K562 (cell line): ENCODE data around the gene DCTN1. TPM values are rescaled to one million over a fixed set of nuclear protein-coding genes. Genes with fewer than 3 reads are reported as not detected.

Source experiments
- ATAC-seq: fragments of 200-7000 bp; cut with Tn5 transposase; 3 replicates; pipeline ENCODE4 v1.9.1; 2020; ENCODE audit warnings: moderate library complexity
- BruUV-seq: library from RNA; stranded (reverse); fragments of 400-500 nt; replicated peaks from 2 replicates; lab custom pipeline; 2021; lab: Mats Ljungman, UMichigan
- CTCF ChIA-PET: fragments of 300-600 bp; formaldehyde crosslinking; extraction: SDS; loops from one replicate; lab custom pipeline; 2021; ENCODE audit warnings: low intra/inter-chr PET ratio; lab: Yijun Ruan, JAX
- POLR2A ChIA-PET: fragments of 300-600, 350-650 bp; sonication (Branson Sonifier 250); formaldehyde crosslinking; extraction: SDS; loops from one replicate; lab custom pipeline; 2021; ENCODE audit warnings: antibody characterized with exemption, inconsistent platforms; lab: Yijun Ruan, JAX
- DNase-seq, 4 experiments: peaks; one replicate each; pipeline versions ENCODE4 v3.0.0 to v3.0.0-alpha.2; 2011 to 2018; ENCODE audit warnings: low spot score in 3 of 4, mixed read lengths in 3 of 4; ENCODE audit errors: extremely low read depth in 1 of 4
- FAIRE-seq: peaks from 2 replicates; lab custom pipeline; 2011; peaks lifted over from hg19 to GRCh38; lab: Jason Lieb, UNC
- H2AFZ ChIP-seq: 2 replicates; pipeline ENCODE4 v1.6.0; 2011; ENCODE audit warnings: low read depth, low read length, control low read depth, inconsistent platforms
- H3K27ac ChIP-seq: fragments of 200-600 bp; 3 replicates; pipeline ENCODE4 v1.8.0; 2011; ENCODE audit warnings: low read depth, mild to moderate bottlenecking, control low read depth, inconsistent platforms, low read length, moderate library complexity, mixed read lengths; ENCODE audit errors: extremely low read depth
- H3K27me3 ChIP-seq, 2 experiments: fragments of 300-600 bp in 1 of 2; 2 replicates in 1 of 2; 3 replicates in 1 of 2; pipeline versions ENCODE4 v1.6.0 to v1.8.0; 2011; ENCODE audit warnings: inconsistent platforms in 2 of 2, low read length in 2 of 2, mild to moderate bottlenecking in 1 of 2, mixed read lengths in 1 of 2, moderate library complexity in 1 of 2; ENCODE audit not compliant: control insufficient read depth in 2 of 2, insufficient read depth in 2 of 2
- H3K36me3 ChIP-seq: fragments of 300-600 bp; 3 replicates; pipeline ENCODE4 v1.8.0; 2011; ENCODE audit warnings: mild to moderate bottlenecking, low read length, inconsistent platforms; ENCODE audit not compliant: control insufficient read depth, insufficient read depth
- H3K4me1 ChIP-seq, 2 experiments: fragments of 200-600 bp in 1 of 2; replicated peaks in 1 of 2; 2 replicates in 1 of 2; 3 replicates in 1 of 2; pipeline versions ENCODE4 v1.5.1 to v1.8.0; 2011; ENCODE audit warnings: inconsistent platforms in 2 of 2, low read length in 2 of 2, mild to moderate bottlenecking in 1 of 2, mixed read lengths in 1 of 2, moderate library complexity in 1 of 2; ENCODE audit not compliant: control insufficient read depth in 2 of 2, insufficient read depth in 2 of 2
- H3K4me2 ChIP-seq: 2 replicates; pipeline ENCODE4 v1.6.1; 2011; ENCODE audit warnings: low read length, control low read depth, inconsistent platforms, mixed read lengths; ENCODE audit not compliant: insufficient read depth
- H3K4me3 ChIP-seq: fragments of 200-600 bp; sonication (generic), shearing (Covaris generic); 2 replicates; pipeline ENCODE4 v1.5.1; 2016; ENCODE audit warnings: control low read depth, inconsistent platforms
- H3K79me2 ChIP-seq: fragments of 200-600 bp; 3 replicates; pipeline ENCODE4 v1.8.0; 2011; ENCODE audit warnings: low read length, inconsistent platforms; ENCODE audit not compliant: control insufficient read depth, insufficient read depth
- H3K9ac ChIP-seq, 2 experiments: 2 replicates each; pipeline versions ENCODE4 v1.6.0 to v1.6.1; 2011; ENCODE audit warnings: low read depth in 2 of 2, low read length in 2 of 2, control low read depth in 1 of 2, inconsistent platforms in 1 of 2, mild to moderate bottlenecking in 1 of 2, mixed read lengths in 1 of 2; ENCODE audit not compliant: insufficient read depth in 1 of 2
- H3K9me1 ChIP-seq: one replicate; pipeline ENCODE4 v1.6.0; 2011; ENCODE audit warnings: inconsistent platforms, mild to moderate bottlenecking, low read length, moderate library complexity; ENCODE audit not compliant: control insufficient read depth, insufficient read depth
- H3K9me3 ChIP-seq: replicated peaks from 2 replicates; pipeline ENCODE4 v1.5.1; 2011; ENCODE audit warnings: low read depth, low read length, inconsistent platforms; ENCODE audit not compliant: control insufficient read depth, insufficient read depth
- H4K20me1 ChIP-seq: replicated peaks from 2 replicates; pipeline ENCODE4 v1.6.1; 2011; ENCODE audit warnings: low read length, inconsistent platforms, mixed read lengths; ENCODE audit not compliant: control insufficient read depth, insufficient read depth
- ADNP ChIP-seq: fragments of 200-800 bp; sonication (Bioruptor generic); IDR thresholded peaks from 2 replicates; pipeline ENCODE4 v1.6.1; 2016; ENCODE audit warnings: missing genetic modification characterization, missing compliant biosample characterization
- ATF1 ChIP-seq, 2 experiments: fragments of 450-650 bp in 1 of 2; IDR thresholded peaks; 2 replicates each; pipeline ENCODE4 v1.6.1; 2016; ENCODE audit warnings: missing compliant biosample characterization in 1 of 2, missing genetic modification characterization in 1 of 2
- DIDO1 ChIP-seq: fragments of 450-650 bp; IDR thresholded peaks from 2 replicates; pipeline ENCODE4 v1.6.1; 2016; ENCODE audit warnings: low read depth, missing biosample characterization, missing genetic modification characterization
- EP400 ChIP-seq: fragments of 450-650 bp; IDR thresholded peaks from 2 replicates; pipeline ENCODE4 v1.6.1; 2017; ENCODE audit warnings: antibody characterized with exemption, mild to moderate bottlenecking, moderate library complexity
- MNT ChIP-seq, 2 experiments: fragments of 450-650 bp; conservative IDR thresholded peaks; 2 replicates each; pipeline ENCODE4 v1.6.1; 2017; ENCODE audit warnings: mild to moderate bottlenecking in 2 of 2, moderate library complexity in 2 of 2
- NEUROD1 ChIP-seq: fragments of 150-350 bp; IDR thresholded peaks from 2 replicates; pipeline ENCODE4 v1.6.1; 2014; ENCODE audit warnings: borderline replicate concordance, low read length, low read depth; ENCODE audit not compliant: partially characterized antibody
- POLR2AphosphoS2 ChIP-seq: IDR thresholded peaks from 2 replicates; pipeline ENCODE4 v1.6.1; 2012; ENCODE audit warnings: low read length, improper control_type of control experiment
- PRMT5 ChIP-seq: sonication (generic); formaldehyde crosslinking; IDR thresholded peaks from 2 replicates; pipeline ENCODE4 v1.5.0; 2020; ENCODE audit warnings: missing genetic modification reagents
- RBBP5 ChIP-seq: fragments of 200-600 bp; sonication (generic); IDR thresholded peaks from 2 replicates; pipeline ENCODE4 v1.6.1; 2012; ENCODE audit warnings: borderline replicate concordance, mild to moderate bottlenecking, low read length, control low read depth, inconsistent platforms; ENCODE audit not compliant: insufficient read depth, poor library complexity, severe bottlenecking
- SIRT6 ChIP-seq: IDR thresholded peaks from one replicate; pipeline ENCODE4 v1.6.1; 2012; ENCODE audit warnings: low read depth, mild to moderate bottlenecking, control low read depth, inconsistent platforms, low read length, moderate library complexity
- SNRNP70 ChIP-seq: fragments of 200-400 bp; formaldehyde crosslinking; optimal IDR thresholded peaks from 2 replicates; pipeline ENCODE3; 2017; ENCODE audit warnings: low read depth, low read length
- SRSF7 ChIP-seq: fragments of 200-400 bp; formaldehyde crosslinking; optimal IDR thresholded peaks from 2 replicates; pipeline ENCODE3; 2017; ENCODE audit warnings: mild to moderate bottlenecking, low read depth, low read length
- STAG1 ChIP-seq: sonication (generic); formaldehyde crosslinking; IDR thresholded peaks from 2 replicates; pipeline ENCODE4 v1.5.0; 2020; ENCODE audit warnings: missing genetic modification reagents, borderline replicate concordance
- TCF7L2 ChIP-seq: fragments of 150-350 bp; IDR thresholded peaks from 2 replicates; pipeline ENCODE4 v1.6.1; 2016; ENCODE audit warnings: low read depth, mild to moderate bottlenecking, low read length, moderate library complexity
- THRA ChIP-seq: fragments of 450-650 bp; IDR thresholded peaks from 2 replicates; pipeline ENCODE4 v1.6.1; 2017; ENCODE audit warnings: mild to moderate bottlenecking, moderate library complexity
- WGBS: fragments of 100-300 bp; shearing (Covaris generic); methylation state at CpG from one replicate; pipeline ENCODE4 v1.1.6; 2016; ENCODE audit warnings: low coverage, mixed read lengths; ENCODE audit not compliant: insufficient coverage; ENCODE audit errors: missing lambda C conversion rate; 5-methylcytosine and 5-hydroxymethylcytosine counted together
- in situ Hi-C: fragments of 300-500 bp; cut with MboI; formaldehyde crosslinking; loops from 4 replicates; pipeline ENCODE4 v1.15.0; 2018; ENCODE audit warnings: inconsistent platforms, mixed read lengths
- intact Hi-C: fragments of 100-400 bp; cut with micrococcal nuclease; formaldehyde crosslinking; loops from 2 replicates; pipeline ENCODE4 v1.14.2; 2022
- polyA plus RNA-seq, 8 experiments: library from polyadenylated mRNA; depleted of rRNA in 4 of 8; stranded (reverse) in 5 of 8; unstranded in 3 of 8; fragments of >200 nt; fragmentation: Nextera tagmentation in 2 of 8; fragmentation: Illumina TruSeq in 1 of 8; extraction: Ambion mirVana in 2 of 8; extraction: Trizol in 1 of 8; gene quantifications; 2 replicates each; pipeline versions ENCODE4 v1.2.1 to v1.2.3, GENCODE V29; 2011 to 2014; ENCODE audit warnings: inconsistent platforms in 1 of 8, missing spikeins in 1 of 8
- total RNA-seq, 7 experiments: library from RNA; depleted of rRNA in 6 of 7; stranded (reverse); fragments of >200 nt in 6 of 7; fragmentation: Illumina TruSeq in 2 of 7; extraction: Trizol in 2 of 7; gene quantifications; 2 replicates each; pipeline versions ENCODE4 v1.2.1 to v1.2.3, GENCODE V29; 2011 to 2021; ENCODE audit warnings: low replicate concordance in 1 of 7

Gene DCTN1
- total and polyA plus RNA-seq, 9 of the 15 experiments (the other 6 are each of a cell fraction or from before 2014, with no cell fraction given), result 23.9 to 71.7 (median 45.0) TPM

- TF ChIP-seq NEUROD1, result peak; percentile 78
- TF ChIP-seq MNT (conservative IDR thresholded peaks at IDR 0.05), result peak; percentile 44 to 49; a peak in 1 of 4 replicates
Observed at GRCh38 chr2:74379851-74380789, at the start of gene DCTN1 (continued).

- ATAC-seq (no peak), FAIRE-seq (no peak), DNase-seq (no peak)
- no TSS peak for BruUV-seq
- WGBS, result 39% methylated on average over 4 of the region's 5 CpGs
- no peaks in the 10 kb centered on the region for H3K79me2 ChIP-seq
- intact Hi-C loops (no loop called here), in situ Hi-C loops (no loop called here)
- H3K4me2 ChIP-seq, result no peak overlapping the region
- no peaks in the 10 kb centered on the region for H3K27me3 ChIP-seq
- H3K4me3 ChIP-seq, result no peak overlapping the region
- H4K20me1 ChIP-seq, result no peaks in the 10 kb centered on the region
- H3K9ac ChIP-seq, result no peak overlapping the region
- no peaks in the 10 kb centered on the region for H3K9me3 ChIP-seq
- H3K9me1 ChIP-seq, result no peaks in the 10 kb centered on the region
- H3K4me1 ChIP-seq, result peaks cover 0 to 16% of the 10 kb centered on the region in 2 experiments; a peak in 1 of 5 replicates
- no peak overlapping the region for H2AFZ ChIP-seq
- H3K36me3 ChIP-seq, result no peaks in the 10 kb centered on the region
- ChIA-PET CTCF (no interaction called here), POLR2A (interaction anchor here (0.7 to 1.7 kb wide), 3 partner anchors 12 to 30 kb away, joined by 3 to 7 read pairs (median 4); partner anchors contain the start of gene WBP1)
- H3K27ac ChIP-seq, result no peak overlapping the region
- no peak for TF ChIP-seq POLR2AphosphoS2
- TF ChIP-seq PRMT5, result no peak
- no peak for TF ChIP-seq EP400
- TF ChIP-seq SRSF7, result no peak
- no peak for TF ChIP-seq TCF7L2
- TF ChIP-seq MNT (conservative IDR thresholded peaks at IDR 0.05), result no peak
- no peak for TF ChIP-seq THRA
- TF ChIP-seq ADNP, result no peak
- TF ChIP-seq RBBP5, result no peak
- TF ChIP-seq SNRNP70, result no peak
- TF ChIP-seq DIDO1, result no peak
- TF ChIP-seq STAG1, result no peak
- no peak for TF ChIP-seq SIRT6
- TF ChIP-seq ATF1 (CRISPR knock-in tag; IDR thresholded peaks at IDR 0.05), result no peak
- no peak for TF ChIP-seq ATF1 (tag; IDR thresholded peaks at IDR 0.05)
Observed at GRCh38 chr2:74428675-74429074, 48.6 kb upstream of the DCTN1 start.
